HUDEP-2 (cell line): ENCODE results near the gene NUDT16L1.
A peak's percentile ranks its signal among the peaks of the same experiment; 100 is the strongest.
"Not testable (repeated sequence)": the region's sequence is repeated elsewhere in the genome, so short reads cannot be mapped to it uniquely, and the experiment has no call there.

Experiments used
- DNase-seq, 76 experiments: peaks; one replicate each; lab custom pipeline; 2025; ENCODE audit not compliant: unreplicated experiment in 76 of 76; lab: John Stamatoyannopoulos, UW

Gene NUDT16L1

DNA sequence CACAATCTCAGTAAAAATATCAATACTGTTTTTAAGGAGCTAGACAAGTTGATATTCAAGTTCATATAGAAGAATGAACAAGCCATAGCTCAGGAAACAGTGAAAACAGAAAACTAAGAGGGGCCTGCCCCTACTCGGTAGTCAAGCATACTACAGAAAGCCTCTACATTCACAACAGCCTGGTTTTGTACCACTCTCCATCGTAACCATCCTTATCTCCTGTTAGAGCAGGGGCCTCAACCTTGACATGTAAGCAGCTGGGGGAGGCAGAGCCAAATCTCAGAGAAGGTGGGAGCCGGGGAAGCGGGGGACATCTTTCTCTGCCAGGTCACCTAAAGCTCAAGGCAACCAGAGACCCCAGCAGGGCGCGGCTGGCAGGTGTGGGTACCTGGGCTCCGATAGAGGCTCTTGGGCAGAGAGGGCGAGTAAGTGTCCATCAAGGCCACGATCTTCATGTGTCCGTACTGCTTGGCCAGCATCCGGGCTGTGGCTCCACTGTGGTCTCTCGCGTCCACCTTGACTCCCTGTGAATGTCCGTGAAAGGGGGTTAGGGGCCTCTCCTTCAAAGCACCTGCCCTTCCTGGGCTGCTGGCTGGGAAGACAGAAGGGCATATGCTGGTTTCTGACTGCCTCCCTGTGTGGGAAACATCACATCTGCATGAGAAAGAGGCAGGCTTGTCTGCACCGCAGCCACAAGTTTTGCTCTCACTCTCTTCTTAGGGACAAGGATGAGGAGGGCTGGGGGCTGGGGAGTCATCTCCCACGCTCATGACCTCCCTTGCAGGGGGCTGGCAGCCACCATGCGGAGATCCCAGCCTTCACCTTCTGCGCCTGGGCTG lies 20.5 kb downstream of the NUDT16L1 start:
- DNase-seq: no peak

DNA sequence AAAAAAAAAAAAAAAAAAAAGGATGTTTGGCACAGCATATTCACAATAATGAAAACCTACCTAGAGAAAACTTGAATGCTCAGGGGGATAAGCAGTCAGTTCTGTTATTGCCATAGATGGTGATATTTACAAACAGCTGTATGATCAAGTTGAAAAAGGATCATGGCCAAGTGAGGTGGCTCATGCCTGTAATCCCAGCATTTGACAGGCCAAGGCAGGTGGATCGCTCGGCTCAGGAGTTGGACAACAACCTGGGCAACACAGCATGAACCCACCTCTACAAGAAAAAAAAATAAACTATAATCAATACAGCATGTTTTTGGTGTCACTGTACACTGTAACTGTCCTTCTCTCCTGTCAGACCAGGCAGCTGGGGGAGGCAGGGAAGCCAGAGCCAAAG lies 21.6 kb downstream of the NUDT16L1 start:
- DNase-seq: no peak

DNA sequence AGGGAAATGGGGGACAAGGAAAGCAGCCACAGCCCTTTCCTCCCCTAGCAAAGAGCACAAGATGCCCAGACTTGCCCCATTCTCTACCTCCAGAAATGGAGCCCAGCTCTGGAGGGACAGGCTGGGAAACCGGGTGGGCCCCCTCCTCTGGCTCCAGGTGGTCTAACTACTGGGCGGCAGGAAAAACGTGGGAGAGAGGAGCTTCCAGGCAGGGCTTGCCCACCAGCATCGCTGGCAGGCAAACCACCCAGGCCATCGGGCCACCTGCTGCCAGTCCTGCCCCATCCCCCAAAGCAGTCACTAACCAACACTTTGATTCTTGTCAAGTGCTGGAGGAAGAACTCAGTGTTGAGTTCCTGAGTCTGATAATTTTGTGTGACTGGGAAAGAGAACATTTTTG lies 25.1 kb downstream of the NUDT16L1 start:
- no peak for DNase-seq

DNA sequence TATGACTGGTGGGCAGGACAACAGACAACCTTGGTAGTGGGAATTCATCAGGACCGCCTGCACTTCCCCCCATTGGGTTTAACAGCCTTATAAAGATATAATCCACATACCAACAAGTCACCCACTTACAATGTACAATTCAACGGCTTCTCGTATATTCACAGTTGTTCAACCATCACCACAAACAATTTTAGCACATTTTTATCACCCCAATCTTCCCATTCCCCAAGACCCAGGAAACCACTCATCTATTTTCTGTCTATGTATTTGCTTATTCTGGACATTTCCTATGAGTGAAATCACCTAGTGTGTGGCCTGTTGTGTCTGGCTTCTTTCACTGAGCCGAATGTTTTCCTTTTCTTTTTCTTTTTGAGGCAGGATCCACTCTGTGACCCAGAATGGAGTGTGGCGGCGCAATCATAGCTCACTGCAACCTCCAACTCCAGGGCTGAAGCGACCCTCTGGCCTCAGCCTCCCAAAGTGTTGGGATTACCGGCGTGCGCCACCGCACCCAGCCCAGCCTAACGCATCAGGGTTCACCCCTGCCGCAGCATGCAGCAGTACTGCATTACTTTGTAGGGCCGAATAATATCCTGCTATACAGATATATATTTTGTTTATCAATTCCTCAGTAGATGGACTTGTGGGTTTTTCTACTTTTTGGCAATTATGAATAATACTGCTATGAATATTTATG lies 29.9 kb downstream of the NUDT16L1 start:
- DNase-seq: no peak

DNA sequence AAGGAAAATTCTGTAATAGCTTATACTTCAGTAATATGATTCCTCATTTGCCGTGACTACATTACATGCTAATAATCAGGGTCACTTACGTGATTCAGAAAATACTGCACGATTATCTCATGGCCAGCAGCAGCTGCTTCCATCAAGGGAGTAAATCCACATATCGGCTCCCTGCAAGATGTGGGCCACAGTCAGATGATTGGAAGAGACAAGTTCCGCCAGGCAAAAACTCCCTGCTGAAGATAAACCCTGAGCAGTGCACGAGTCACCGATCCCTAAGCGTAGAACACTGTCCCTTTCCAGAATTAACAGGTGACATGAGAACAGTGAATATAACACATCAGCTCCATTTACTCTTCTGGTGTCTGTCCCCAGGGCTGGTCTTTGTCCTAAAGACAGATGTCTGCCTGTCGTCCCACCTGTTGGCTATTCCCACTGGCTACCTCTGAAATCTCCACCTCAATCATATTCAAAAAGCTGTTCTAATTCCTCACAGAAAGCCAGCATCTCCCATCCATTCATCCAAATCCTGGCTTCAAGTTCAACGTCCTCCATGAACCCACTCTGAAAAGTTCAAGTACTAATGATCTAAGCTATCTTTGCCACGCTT lies 31.4 kb downstream of the NUDT16L1 start:
- DNase-seq: no peak

DNA sequence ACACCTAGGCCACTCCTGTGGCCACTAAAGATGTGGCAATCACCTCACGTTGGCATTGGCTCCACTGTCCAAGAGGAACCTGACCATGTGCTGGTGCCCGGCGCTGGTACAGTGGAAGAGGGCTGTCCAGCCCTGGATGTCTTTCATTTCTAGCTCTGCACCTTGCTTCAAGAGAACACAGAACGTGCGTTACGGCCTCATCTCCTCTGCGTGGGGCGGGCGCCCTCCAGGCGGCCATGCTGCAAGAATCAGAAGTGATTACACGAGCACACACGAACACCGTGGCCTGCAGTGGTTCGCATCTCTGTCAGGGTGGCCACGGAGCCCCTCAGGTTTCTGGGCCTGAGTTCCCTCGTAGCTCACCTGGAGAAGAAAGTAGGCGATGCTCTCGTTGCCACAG lies 33.3 kb downstream of the NUDT16L1 start:
- DNase-seq: no peak

DNA sequence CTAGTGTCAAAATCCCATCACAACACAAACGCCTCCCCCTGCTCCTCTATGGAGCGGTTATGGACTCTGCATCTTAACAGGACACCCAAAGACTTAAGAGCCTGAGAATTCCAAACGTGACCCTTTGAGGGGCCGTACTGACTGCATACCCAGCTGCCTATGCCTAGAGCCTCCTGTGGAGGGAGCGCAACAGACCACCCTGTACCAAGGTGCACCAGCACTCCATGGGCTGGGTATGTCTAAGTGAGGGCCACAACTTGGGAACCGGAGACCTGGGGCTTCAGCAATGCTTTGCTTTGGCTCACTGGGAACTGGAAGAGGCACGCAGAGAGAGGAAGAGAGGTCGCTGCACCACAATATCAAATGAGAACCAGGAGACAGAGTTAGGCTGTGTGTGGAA lies 35.3 kb downstream of the NUDT16L1 start:
- DNase-seq: no peak

DNA sequence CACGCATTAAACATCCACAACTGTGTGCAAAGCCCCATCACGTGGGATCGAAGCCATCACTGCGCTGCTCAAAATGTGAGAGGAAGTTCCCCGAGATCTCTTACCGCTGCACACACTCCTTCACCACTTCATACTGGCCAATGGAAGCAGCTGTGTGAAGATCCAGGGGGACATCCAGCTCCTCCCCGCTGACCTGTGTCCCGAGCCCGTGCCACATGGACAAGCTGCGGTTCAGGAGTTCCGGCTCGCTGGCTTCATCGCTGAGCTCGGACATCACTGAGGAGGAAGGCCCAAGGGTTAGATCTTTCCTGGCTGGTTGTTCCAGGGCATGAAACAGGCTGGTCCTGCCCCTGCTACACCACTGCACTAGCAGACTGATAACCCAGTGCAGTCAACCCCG lies 36.5 kb downstream of the NUDT16L1 start:
- no peak for DNase-seq

DNA sequence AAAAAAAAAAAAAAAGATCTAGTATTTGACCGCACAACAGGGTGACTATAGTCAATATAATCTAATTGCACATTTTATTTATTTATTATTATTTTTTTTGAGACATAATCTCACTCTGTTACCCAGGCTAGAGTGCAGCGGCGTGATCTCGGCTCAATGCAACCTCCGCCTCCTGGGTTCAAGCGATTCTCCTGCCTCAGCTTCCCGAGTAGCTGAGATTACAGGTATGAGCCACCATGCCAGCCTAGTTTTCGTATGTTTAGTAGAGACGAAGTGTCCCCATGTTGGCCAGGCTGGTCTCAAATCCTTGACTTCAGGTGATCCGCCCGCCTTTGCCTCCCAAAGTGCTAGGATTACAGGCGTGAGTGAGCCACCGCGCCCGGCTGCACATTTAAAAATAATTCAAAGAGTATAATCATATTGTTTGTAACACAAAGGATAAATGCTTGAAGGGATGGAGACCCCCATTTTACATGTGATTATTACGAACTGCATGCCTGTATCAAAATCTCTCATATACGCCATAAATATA lies 39.9 kb downstream of the NUDT16L1 start:
- no peak for DNase-seq

DNA sequence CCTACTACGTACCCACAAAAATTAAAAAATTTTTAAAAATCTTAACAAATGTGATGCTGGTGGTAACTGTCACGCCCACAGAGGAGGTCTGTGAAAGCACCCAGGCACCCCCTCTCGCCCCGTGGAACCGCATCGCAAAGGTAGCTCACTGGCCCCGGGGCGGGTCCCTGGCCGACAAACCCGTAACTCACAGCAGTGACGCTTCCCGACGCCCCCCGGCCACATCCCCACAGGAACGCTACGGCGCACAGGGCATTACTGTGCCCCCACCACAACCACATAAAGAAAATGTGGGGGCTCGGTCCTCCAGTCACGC lies 40.3 kb downstream of the NUDT16L1 start:
- DNase-seq: no peak

DNA sequence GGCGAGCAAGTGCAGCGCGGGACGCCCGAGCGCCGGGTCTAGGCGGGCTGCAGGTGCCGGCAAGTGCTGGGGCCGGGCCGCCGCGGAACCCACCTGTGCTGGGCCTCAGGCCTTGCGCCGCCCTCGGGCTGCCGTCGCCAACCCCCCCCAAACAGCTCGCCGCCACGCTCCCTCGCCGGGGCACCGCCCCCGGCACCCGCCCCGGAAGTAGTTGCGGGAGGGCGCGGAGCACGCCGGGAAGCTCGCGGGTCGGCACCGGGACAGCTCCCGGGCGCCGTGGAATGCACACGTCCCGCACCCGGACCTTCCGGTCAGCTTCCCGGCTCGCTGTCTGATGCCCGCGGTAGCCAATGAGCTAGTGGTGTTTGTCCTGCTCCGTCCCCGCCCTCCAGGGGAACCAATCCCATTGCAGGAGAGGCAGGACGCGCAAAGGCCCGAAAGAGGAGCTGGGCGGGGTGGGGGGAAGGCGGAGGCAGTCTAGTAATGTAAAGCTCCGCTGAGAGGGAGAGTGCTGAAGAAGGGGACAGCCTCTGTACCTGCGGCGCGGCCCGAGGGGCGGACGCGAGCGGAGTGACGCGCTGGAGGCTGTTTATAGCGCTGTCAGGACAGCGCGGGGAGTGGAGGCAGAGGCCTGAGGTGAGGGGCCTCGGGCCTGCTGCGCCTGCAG lies 40.8 kb downstream of the NUDT16L1 start, which contains the start of the genes ANKS3 and DNAAF8:
Gene ANKS3 (minus strand): TSS at position 209 of the 667 bp plus-strand sequence. CDS start 4,122 bp downstream, outside the sequence.
Gene DNAAF8 (plus strand): TSS at position 475 of the 667 bp plus-strand sequence. CDS start 1,978 bp downstream, outside the sequence.
- peak in 75 of 76 experiments; percentile 41 to 96 (median 88) for DNase-seq

DNA sequence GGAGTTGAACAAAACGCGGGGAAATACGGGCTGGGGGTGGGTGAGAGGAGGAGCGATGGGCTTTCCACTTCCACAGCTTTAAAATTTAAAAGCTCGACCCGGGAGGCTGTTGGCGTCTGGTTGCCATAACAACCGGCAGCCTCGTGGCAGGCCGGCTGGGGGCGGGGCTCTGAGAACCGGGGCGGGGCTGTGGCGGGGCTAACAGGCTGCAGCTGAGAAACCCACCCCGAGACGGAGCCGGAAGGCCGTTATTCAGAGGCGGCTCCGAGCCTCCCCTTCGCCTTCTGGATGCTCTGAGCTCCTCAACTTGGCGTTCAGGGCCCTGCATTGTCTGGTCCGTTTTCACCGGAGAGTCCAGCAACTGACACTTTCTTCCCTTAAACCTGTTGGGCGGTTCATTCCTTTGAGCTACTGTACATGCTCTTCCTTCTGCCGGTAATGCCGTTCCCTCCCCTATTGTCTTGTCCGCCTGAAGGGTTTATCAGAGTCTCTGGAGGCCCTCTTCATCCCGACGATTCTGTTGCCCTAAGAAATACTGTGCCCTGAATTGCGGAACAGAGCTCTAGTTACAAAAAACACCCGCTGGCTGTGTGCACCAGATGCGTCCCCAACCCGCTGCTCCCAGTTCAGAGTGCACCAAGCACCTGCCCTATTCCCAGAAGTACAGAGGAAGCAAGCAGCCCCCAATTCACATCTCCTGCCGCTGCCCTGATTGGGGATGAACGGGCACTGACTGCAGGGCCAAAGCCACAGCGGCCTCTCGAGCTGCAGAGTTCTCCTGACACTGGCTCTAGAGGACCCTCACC lies 41.6 kb downstream of the NUDT16L1 start:
- DNase-seq: peak in 70 of 76 experiments; percentile 2 to 90 (median 74)

DNA sequence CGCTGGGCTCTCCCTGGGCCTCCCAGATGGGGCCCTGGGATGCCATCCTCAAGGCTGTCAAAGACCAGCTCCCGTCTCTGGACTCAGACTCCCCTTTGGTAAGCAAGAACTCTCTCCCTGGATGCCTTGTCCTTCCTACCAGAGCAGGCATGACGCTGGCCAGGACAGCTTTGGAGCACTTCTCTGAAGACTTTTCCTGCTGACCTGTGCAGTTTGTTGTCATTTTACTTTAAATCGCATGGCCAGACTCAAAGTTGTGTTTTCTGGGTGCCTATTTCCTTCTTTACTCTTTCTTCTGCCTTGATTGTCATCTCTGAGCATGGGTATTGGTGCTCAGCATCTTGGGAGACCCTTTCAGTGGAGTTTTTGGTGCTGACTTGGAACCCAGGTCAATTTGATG lies 43.2 kb downstream of the NUDT16L1 start:
- no peak for DNase-seq

DNA sequence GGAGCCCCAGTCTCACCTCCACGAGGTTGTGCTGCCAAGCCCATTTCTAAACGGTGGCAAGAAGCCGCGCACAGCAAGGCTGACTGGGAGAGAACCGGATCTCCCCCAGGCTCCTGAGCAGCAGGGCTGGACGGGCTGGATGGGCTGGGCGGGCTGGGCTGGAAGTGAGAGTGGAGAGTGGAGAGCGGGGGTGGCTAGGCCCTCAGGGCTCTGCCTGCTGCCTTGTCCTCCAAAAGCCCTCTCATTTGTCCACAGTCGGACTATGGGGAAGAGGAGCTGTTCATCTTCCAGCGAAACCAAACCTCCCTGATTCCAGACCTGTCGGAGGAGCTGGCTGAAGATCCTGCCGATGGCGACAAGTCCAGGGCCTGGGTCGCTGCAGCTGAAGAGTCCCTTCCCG lies 44.2 kb downstream of the NUDT16L1 start:
- DNase-seq: no peak

DNA sequence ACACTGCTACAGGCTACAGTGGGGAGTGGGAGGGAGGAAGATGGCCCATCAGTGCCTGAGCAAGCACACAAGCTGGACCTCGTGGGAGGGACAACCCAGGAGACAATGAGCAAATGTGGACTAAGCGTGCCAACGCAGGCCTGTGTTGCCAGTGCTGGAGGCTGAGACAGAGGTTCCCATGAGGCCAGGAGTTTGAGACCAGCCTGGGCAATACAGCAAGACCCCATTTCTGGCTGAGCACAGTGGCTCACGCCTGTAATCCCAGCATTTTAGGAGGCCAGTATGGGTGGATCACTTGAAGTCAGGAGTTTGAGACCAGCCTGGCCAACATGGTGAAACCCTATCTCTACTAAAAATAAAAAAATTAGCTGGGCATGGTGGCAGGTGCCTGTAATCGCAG lies 45.0 kb downstream of the NUDT16L1 start:
- not testable (repeated sequence) for DNase-seq

DNA sequence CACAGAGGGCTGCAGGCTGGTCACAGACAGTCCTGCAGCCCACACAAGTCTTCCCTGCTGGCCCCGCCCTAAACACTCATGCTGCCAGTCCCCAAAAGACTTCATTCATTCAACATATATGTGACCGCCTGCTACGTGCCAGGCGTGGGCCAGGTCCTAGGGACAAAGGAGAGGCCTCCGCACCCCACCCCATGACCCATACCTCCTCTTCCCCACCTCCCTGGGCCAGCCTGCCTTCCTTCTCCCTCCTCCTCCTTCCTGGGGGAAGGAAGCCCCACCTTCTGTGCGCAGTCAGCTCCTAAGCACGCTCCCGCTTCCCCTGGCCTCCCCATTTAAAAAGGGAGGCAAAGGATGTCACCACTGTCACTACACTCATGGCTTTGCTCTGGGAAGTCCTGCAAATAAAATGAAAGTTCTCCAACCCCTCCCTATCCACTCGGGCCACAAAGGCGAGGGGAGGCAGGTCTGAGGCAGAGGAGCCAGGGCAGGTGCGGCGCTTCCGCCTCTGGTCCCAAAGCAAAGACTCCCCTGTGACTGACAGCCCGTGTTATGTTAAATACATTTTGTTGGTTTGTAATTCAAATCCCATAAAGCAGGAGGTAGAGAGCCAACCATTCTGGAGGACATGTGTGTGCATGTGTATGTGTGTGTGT lies 50.0 kb downstream of the NUDT16L1 start:
- DNase-seq: no peak

DNA sequence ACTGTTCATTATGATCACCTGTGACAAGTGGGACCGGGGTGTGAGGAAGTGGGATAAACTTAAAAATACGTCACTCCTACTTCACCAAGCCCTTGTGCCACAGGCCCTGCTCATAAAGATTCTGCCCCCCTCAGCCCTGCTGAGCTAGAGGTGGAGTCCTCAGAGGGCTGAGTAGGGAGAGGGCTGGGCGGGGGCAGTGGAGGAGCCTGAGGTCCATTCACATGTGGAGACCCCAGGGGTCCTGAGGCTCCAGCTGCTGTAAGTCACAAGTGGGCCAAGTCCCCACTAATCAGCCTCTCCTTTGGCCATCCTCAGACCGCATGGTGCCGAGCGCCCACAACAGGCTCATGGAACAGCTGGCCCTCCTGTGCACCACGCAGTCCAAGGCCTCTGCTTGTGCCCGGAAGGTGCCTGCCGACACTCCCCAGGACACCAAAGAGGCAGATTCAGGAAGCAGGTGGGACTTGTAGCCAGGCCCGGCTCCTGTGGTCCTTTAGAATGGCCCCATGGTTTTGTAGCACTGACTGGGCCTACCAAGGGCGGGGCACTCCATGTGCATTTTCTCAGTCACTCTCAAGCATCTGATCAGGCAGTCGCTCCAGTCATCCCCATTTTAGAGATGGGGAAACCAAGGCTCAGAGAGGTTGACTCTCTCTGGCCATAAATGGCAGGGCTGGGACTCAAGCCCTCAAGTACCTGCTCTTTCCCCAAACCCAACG lies 51.4 kb downstream of the NUDT16L1 start:
- DNase-seq: no peak

DNA sequence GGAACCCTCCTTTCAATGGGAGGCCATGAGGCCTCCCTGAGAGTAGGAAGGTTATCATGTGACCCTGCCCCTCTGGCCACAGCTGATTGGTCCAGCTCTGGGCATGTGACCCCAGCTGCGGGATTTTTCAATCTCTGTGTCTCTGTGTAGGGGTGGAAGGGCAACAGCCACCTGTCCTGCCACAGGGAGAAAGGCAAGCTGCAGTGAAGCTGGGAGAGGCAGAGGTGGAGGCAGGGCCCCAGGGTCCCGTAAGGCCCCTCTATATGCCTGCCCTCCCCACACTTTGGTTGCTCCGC lies 51.9 kb downstream of the NUDT16L1 start:
- no peak for DNase-seq
